CD4-positive, alpha-beta T cell (primary cell): ENCODE results near the gene CYB561. TPM values are rescaled to one million over a fixed set of nuclear protein-coding genes. Genes with fewer than 3 reads are reported as not detected.

ENCODE experiments used
- ATAC-seq: fragments of 200-7000 bp; cut with Tn5 transposase; one replicate; pipeline ENCODE4 v1.10.0; 2022; ENCODE audit warnings: mild to moderate bottlenecking; ENCODE audit not compliant: poor library complexity
- CTCF ChIA-PET: fragments of 350-600 bp; sonication (Branson Sonifier 250); formaldehyde crosslinking; loops from one replicate; lab custom pipeline; 2021; ENCODE audit warnings: antibody characterized with exemption, inconsistent platforms; lab: Charles Lee
- POLR2A ChIA-PET: fragments of 350-600 bp; sonication (Branson Sonifier 250); formaldehyde crosslinking; loops from one replicate; lab custom pipeline; 2021; ENCODE audit warnings: antibody characterized with exemption, inconsistent platforms; lab: Charles Lee
- DNase-seq, 14 experiments: peaks; one replicate each; pipeline ENCODE4 v3.0.0-alpha.2; 2013 to 2020; ENCODE audit warnings: mixed read lengths in 2 of 14
- H3K27ac ChIP-seq, 2 donors: one replicate each; pipeline versions ENCODE4 v1.5.1 to v1.7.0; 2013; ENCODE audit warnings: low read length in 2 of 2, low read depth in 1 of 2, mild to moderate bottlenecking in 1 of 2
- H3K27me3 ChIP-seq, 2 experiments: 1 replicate in 1 of 2; 2 replicates in 1 of 2; pipeline versions ENCODE4 v1.6.1 to v1.7.0; 2013; ENCODE audit warnings: low read length in 2 of 2, control low read depth in 1 of 2, mild to moderate bottlenecking in 1 of 2, moderate library complexity in 1 of 2; ENCODE audit not compliant: insufficient read depth in 2 of 2, control insufficient read depth in 1 of 2
- H3K36me3 ChIP-seq: one replicate; pipeline ENCODE4 v1.6.1; 2013; ENCODE audit warnings: low read length, control low read depth; ENCODE audit not compliant: insufficient read depth
- H3K4me1 ChIP-seq: one replicate; pipeline ENCODE4 v1.6.1; 2013; ENCODE audit warnings: low read length, control low read depth; ENCODE audit not compliant: insufficient read depth
- H3K4me3 ChIP-seq: one replicate; pipeline ENCODE4 v1.5.1; 2013; ENCODE audit warnings: mild to moderate bottlenecking, low read length, moderate library complexity
- H3K9me3 ChIP-seq, 2 experiments: 1 replicate in 1 of 2; 2 replicates in 1 of 2; pipeline versions ENCODE4 v1.6.1 to v1.7.0; 2013; ENCODE audit warnings: low read length in 2 of 2, mild to moderate bottlenecking in 2 of 2, control low read depth in 1 of 2, moderate library complexity in 1 of 2; ENCODE audit not compliant: control insufficient read depth in 1 of 2, insufficient read depth in 1 of 2
- H3K27ac Mint-ChIP-seq: one replicate; pipeline ENCODE4 v1.8.0; 2020; ENCODE audit warnings: mixed read lengths
- H3K27me3 Mint-ChIP-seq: one replicate; pipeline ENCODE4 v1.8.0; 2021; ENCODE audit warnings: mixed read lengths
- H3K36me3 Mint-ChIP-seq: one replicate; pipeline ENCODE4 v1.8.0; 2021; ENCODE audit warnings: low read depth, mixed read lengths
- H3K4me1 Mint-ChIP-seq: one replicate; pipeline ENCODE4 v1.8.0; 2021; ENCODE audit warnings: low read depth, mixed read lengths
- H3K4me3 Mint-ChIP-seq: one replicate; pipeline ENCODE4 v1.8.0; 2020; ENCODE audit warnings: mild to moderate bottlenecking, mixed read lengths
- H3K9me3 Mint-ChIP-seq: one replicate; pipeline ENCODE4 v1.8.0; 2020; ENCODE audit warnings: mixed read lengths
- CTCF ChIP-seq: fragments of 200-600 bp; IDR thresholded peaks from one replicate; pipeline ENCODE4 v1.8.0; 2022; ENCODE audit warnings: antibody characterized with exemption, mild to moderate bottlenecking
- intact Hi-C, 2 experiments: fragments of 100-400 bp; cut with DNase I in 1 of 2; cut with micrococcal nuclease in 1 of 2; formaldehyde crosslinking; loops; one replicate each; pipeline versions ENCODE4 v1.15.1 to v1.9.0; 2023 to 2025; cut with DNase I, micrococcal nuclease
- total RNA-seq, 174 experiments: library from RNA in 2 of 174; stranded (reverse) in 2 of 174; gene quantifications; one replicate each; pipeline ENCODE4 v1.2.3 and lab custom pipeline; 2021 to 2026

Gene CYB561
- total RNA-seq, 2 experiments from 2014 or later: 17.4 to 18.1 TPM

GRCh38 chr17:63431618-63431938 is 14.5 kb downstream of the CYB561 start:
- peaks cover 33% of the 10 kb centered on the region for H3K4me1 Mint-ChIP-seq
- no peak overlapping the region for H3K4me3 Mint-ChIP-seq
- intact Hi-C loops: no loop called here
- H3K36me3 Mint-ChIP-seq: peaks cover 7% of the 10 kb centered on the region
- H3K4me3 ChIP-seq: no peak overlapping the region
- no peak for ATAC-seq
- ChIA-PET CTCF (interaction anchor here (1.1 to 1.3 kb wide), 2 partner anchors 46 to 181 kb away, joined by 3 read pairs; no protein-coding TSS in a partner anchor), POLR2A (interaction anchor here (1.1 kb wide), 1 partner anchor 12 kb away, joined by 3 read pairs; no protein-coding TSS in a partner anchor)
- TF ChIP-seq CTCF: no peak
- H3K27me3 ChIP-seq: no peaks in the 10 kb centered on the region
- H3K9me3 ChIP-seq: no peaks in the 10 kb centered on the region
- H3K27me3 Mint-ChIP-seq: no peaks in the 10 kb centered on the region
- no peak overlapping the region for H3K27ac ChIP-seq
- H3K27ac Mint-ChIP-seq: no peak overlapping the region
- H3K36me3 ChIP-seq: peaks cover 34% of the 10 kb centered on the region
- H3K4me1 ChIP-seq: peaks cover 66% of the 10 kb centered on the region
- no peaks in the 10 kb centered on the region for H3K9me3 Mint-ChIP-seq
- no peak for DNase-seq

GRCh38 chr17:63430223-63430622 is 15.9 kb downstream of the CYB561 start:
- no peak overlapping the region for H3K27ac ChIP-seq
- no peak overlapping the region for H3K27ac Mint-ChIP-seq
- POLR2A ChIA-PET: interaction anchor here (1.2 to 5.7 kb wide), 4 partner anchors 10 to 189 kb away, joined by 3 to 31 read pairs (median 6); partner anchors contain the start of genes ACE and CYB561
- TF ChIP-seq CTCF: no peak
- no peak overlapping the region for H3K4me3 ChIP-seq
- ATAC-seq (no peak), DNase-seq (no peak)
- H3K27me3 ChIP-seq: no peaks in the 10 kb centered on the region
- H3K36me3 ChIP-seq: peaks cover 24% of the 10 kb centered on the region
- peaks cover 67% of the 10 kb centered on the region for H3K4me1 ChIP-seq
- no peaks in the 10 kb centered on the region for H3K9me3 Mint-ChIP-seq
- H3K27me3 Mint-ChIP-seq: no peaks in the 10 kb centered on the region
- peaks cover 7% of the 10 kb centered on the region for H3K36me3 Mint-ChIP-seq
- CTCF ChIA-PET: interaction anchor here (1.0 kb wide), 1 partner anchor 49 kb away, joined by 4 read pairs; no protein-coding TSS in a partner anchor
- H3K4me3 Mint-ChIP-seq: no peak overlapping the region
- no peaks in the 10 kb centered on the region for H3K9me3 ChIP-seq
- peaks cover 39% of the 10 kb centered on the region for H3K4me1 Mint-ChIP-seq
- intact Hi-C loops: no loop called here

- no peak for ATAC-seq
- Histone ChIP-seq H3K4me1 (peaks cover 62% of the 10 kb centered on the region), H3K27ac (no peak overlapping the region), H3K9me3 (no peaks in the 10 kb centered on the region), H3K36me3 (peaks cover 21% of the 10 kb centered on the region), H3K27me3 (no peaks in the 10 kb centered on the region), H3K4me3 (no peak overlapping the region)
- no peak overlapping the region for H3K4me3 Mint-ChIP-seq
- H3K9me3 Mint-ChIP-seq: no peaks in the 10 kb centered on the region
- no peaks in the 10 kb centered on the region for H3K27me3 Mint-ChIP-seq
- H3K27ac Mint-ChIP-seq: no peak overlapping the region
- no peak for TF ChIP-seq CTCF
- H3K36me3 Mint-ChIP-seq: peaks cover 3% of the 10 kb centered on the region
- CTCF ChIA-PET: interaction anchor here (0.8 to 1.0 kb wide), 2 partner anchors 49 to 181 kb away, joined by 3 to 4 read pairs; no protein-coding TSS in a partner anchor
- no peak for DNase-seq
- POLR2A ChIA-PET: interaction anchor here (1.2 to 5.7 kb wide), 4 partner anchors 10 to 190 kb away, joined by 3 to 31 read pairs (median 6); partner anchors contain the start of genes ACE and CYB561
- H3K4me1 Mint-ChIP-seq: peaks cover 35% of the 10 kb centered on the region
- intact Hi-C loops: loop anchor here in 1 of 2 experiments (10.0 kb wide), 1 partner anchor 405 kb away; no protein-coding TSS in a partner anchor
Measured at GRCh38 chr17:63429766-63430165, 16.3 kb downstream of the CYB561 start.
